HEK293T (cell line): ENCODE measurements around the gene SPTBN5.

Experiments used
- ARNT ChIP-seq: fragments of 450-650 bp; IDR thresholded peaks from 2 replicates; pipeline ENCODE4 v1.6.1; 2017; ENCODE audit warnings: mild to moderate bottlenecking
- BHLHE40 ChIP-seq: fragments of 450-650 bp; IDR thresholded peaks from 2 replicates; pipeline ENCODE4 v1.6.1; 2016; ENCODE audit warnings: mild to moderate bottlenecking, moderate library complexity, borderline replicate concordance
- SP1 ChIP-seq: fragments of 450-650 bp; IDR thresholded peaks from 2 replicates; pipeline ENCODE4 v1.6.1; 2017

- TF ChIP-seq BHLHE40 (no peak), ARNT (no peak), SP1 (no peak)
These were observed 32.0 kb downstream of the SPTBN5 start for GRCh38 chr15:41861736-41862356.
